ENCODE measurements around the gene RGCC.

RGCC gene

DNA sequence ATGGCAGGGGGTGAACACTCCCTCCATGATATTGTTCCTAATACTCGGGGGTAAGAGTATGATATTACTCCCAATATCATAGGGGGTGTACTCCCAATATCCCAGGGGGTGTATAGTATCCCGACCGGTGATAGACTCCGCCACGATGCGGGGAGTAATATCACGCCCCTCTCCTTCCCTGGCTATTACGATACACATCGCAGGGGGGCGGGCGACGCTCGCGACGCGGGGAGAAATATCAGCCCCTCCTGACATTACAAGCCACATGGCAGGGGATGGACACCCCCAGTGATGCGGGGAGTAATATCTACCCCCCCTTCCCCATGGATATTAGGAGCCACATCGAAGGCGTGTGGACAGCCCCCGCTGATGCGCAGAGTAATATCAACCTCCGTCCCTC is 3.2 kb upstream of the RGCC start:
- DNase-seq, result no peak

DNA sequence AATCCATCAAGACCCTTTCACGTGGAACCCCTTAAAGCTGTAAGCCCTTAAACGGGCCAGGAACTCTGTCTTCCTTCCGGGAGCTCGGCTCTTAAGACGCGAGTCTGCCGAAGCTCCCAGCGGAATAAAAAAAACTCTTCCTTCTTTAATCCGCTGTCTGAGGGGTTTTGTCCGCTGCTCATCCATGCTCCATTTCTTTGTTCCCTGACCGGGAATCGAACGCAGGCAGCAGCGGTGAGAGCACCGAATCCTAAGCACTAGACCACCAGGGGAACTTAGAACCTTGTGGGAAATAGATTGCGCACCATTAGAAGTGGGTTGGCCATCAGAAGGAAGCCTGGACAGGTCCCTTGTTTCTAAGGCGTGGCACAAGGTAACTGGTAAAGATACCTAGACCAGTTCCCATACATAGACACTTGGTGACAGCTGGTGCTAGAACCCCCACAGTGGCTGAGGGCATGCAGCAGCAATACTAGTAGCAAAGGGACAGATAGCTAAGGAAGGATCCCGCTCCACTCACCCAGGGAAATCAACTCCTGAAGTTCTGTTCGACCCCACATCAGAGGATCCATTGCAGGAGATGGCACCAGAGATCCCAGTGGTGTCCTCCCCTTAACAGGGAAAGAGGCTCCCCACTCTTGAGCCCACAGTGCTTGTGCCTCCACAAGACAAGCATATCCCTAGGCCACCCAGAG is 1.5 kb upstream of the RGCC start:
- DNase-seq, result peak; percentile 12

DNA sequence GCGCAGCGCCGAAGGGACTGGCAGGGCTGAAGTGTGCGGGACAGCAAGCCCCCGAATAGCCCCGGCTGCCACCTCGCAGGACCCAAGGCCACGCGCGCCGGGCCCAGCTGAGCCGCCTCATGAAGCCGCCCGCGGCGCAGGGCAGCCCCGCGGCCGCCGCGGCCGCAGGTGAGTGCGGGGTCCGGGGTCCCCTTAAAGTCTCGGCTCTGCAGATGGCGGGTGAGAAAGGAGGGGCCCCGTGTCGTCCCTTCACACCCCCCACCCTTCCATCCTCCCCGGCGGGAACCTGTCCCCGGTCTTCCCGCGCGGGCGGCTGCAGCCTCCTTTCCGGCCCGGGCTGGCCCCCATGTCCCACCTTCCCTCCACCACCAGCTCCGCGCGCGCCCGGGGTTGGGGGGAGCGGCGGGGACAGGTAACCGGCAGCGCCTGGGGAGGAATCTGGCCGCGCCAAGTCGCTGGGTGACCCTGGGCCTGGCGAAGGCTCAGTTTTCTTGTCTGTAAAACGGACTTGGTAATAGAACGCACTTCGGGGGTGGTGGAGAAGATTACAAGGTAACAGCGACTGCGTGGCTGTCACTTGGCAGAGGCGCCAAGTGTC is 338 bp downstream of the RGCC start:
- DNase-seq, result peak; percentile 62

DNA sequence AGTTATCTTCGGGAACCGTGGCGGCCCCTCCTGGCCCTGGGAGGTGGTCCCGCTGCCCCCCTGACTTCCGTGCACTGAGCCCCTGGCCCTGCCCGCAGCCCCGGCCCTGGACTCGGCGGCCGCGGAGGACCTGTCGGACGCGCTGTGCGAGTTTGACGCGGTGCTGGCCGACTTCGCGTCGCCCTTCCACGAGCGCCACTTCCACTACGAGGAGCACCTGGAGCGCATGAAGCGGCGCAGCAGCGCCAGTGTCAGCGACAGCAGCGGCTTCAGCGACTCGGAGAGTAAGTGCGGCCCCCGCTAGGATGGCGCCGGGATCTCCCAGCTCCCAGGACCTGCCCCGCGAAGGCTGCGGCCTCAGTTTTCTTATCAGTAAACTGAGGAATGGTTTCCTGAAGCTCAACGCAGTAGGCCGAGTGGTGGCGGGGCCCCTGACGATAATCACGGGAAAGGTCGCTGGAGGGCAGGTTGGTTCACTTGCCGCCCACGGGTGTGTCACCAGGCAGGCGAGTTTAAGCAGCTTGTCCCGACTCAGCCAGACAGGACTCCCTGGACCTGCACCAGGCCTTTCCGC is 924 bp downstream of the RGCC start:
- DNase-seq, result peak; percentile 69

DNA sequence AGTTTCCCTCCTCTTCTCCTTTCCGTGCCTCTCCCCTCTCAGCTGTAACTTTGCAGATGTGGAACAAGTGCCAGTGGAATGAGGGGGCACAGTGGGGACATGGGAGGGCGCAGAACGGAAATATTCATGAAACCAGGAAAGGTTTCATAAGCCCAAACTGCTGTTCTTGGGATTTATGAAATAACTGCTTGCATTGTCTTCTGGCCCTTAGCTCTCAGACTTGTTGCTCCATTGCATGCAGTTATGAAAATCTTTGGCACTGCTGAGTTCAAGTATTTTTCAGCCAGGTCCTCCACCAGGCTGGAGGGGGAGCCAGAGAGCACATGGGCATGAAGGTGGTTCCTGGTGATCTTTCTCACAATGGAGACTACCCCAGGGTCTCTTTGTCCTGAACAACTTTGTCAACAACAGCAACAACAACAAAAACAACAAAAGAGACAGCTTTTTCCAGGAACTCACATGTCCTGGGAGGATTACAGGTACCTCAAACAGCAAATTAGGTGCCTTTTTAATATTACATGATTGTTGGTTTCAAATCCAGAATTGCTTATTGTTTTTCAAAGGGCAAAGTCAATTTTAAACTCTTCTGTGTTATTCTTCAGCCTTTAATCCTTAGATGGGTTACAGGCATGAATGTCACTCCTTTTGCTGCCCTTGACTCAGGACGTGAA is 1.5 kb downstream of the RGCC start:
- peak; percentile 81 for DNase-seq

DNA sequence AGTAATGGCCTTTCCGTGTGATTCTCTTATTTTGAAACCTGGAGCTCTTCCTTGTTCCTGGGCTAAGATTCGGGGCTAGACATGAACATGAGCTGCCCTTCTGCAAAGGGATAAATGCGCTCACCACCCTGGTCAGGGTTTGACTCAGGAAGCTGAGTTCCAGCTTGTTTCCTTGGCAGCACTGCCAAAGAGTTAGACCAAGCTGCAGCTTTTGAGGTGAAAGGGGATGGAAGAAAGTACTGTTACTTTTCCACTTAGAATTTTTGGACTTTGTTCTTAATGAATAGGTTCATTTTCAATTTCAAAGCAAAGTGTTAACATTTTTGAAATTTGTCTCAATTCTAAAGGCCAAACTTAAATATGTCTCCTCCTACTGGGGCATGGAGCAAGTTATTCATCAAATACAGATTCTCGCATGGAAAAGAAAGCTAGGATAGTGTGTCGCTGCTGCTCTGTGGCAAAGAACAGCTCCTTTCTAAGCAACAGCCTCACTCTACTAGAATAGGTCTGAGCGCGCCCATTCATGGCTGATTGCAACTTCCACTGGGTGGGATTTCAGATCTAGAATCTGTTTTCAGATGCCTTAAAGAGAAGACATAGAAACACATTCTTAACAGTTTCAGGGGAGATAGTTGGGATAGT is 2.2 kb downstream of the RGCC start:
- DNase-seq, result peak; percentile 30

DNA sequence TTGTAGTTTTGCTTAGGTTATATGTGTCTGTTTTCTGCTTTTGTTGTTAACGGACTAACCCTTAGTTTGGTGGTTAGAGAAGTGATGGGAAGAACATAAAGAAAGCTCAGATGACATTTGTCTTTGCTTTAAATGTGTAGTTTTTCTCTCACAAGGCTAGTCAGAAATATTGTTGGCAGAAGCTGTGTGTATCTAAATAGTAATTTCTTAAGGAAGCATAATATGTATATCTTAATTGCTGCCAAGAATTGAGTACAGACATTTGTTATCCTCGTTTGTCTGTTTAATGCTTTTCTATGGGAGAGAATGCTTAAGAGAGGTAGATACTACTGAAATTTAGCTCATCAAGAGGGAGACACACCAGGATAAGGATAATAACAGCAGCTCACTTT is 2.7 kb downstream of the RGCC start:
- DNase-seq, result no peak

DNA sequence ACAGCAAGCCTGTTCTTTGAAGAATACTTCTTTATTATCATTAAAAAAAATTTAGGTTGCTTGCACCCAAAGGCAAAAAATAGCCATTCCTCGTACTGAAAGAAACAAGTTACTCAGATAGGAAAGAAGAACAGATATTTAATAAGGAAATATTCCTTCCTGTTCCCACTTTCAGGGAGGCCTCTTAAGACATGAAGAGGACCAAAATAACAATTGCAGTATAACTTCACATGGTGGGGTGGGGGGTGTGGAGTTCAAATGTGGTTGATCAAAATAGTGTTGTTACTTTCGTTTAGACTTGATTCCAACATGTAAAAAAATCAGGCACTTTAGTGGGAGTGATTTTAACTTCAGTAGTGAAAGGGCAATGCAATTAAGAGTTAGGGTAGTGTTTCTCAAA is 3.6 kb downstream of the RGCC start:
- DNase-seq, result no peak

DNA sequence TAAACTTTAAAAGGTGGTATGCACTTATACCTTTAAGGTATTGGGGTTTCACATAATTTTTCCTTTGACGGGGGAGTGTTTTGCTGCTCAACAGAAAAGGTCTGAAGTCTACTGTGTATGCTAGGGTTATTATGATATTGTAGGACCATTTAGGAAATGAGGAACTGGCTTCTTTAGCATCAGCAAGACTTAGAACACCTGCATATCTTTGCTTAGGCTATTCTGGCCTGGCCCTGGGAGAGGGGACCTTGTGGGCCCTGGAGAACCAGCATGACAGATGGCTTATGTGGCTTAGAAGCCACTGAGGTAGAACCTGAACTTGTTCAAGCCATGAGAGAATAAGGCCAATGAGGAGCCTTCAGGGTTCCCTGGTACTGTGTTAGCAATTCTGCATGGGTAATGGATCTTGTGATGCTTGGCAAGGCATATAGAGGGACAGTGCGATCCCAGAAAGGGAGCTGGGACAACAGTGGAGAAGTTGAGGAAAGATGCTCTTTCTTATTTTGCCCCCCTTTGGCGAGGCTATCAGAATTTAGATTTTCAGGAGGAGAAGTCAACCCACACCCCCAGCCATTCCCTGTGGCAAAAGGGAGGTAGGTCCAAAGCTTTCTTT is 4.3 kb downstream of the RGCC start:
- DNase-seq, result no peak

DNA sequence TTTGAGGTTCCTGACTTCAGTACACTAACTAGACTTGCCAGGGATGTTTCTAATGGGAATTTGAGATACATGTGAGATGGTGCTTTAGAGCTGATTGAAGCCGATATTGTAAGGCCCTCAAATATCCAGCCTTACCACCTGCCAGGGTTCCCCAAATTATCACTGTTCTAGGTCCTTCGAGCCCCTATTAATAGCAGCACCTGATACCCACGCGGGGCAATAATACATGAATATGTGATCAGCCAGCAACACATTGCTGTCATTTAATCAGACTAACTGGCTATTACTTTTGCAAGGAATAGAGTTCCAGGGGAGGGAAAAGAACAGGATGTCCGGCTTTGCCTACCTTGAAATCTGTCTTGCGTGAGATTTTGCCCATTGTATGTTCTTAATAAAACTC is 5.1 kb downstream of the RGCC start:
- no peak for DNase-seq

DNA sequence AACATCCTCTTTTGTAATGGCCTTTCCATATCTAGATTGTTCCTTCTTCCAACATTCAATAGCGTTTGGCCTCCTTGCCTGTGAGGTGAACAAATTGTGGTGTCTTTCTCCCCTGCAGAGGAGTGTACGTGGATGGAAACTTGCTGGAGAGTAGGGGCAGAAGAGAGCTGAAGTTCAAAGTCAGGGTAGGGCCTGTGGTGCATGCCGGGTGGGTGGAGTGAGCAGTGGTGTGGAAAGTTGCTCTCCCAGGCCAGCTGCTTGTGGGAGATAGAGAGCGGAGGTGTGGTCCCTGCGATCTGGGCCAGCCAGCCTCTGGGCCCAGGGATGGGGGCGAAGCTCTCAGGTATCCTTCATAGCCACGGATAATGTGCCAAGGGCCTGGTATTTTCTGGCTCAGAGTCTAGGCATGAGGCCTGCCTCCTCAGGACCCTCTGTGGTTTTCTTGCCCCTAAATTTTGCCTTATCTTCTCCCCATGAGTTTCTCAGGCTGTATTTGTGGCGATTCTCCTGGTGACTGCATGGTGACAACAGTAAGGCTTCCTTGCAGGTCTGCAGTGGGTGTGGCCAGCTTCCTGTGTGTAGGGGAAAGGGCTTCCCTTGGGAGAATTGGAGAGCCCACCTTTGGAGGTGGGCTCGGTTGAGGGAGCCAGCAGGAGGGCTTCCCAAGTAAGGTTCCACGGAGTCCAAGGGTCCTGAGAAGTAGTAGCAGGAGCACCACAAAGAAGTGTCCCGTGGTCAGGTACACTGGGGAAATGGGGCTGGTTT is 6.7 kb downstream of the RGCC start:
- peak; percentile 49 for DNase-seq

DNA sequence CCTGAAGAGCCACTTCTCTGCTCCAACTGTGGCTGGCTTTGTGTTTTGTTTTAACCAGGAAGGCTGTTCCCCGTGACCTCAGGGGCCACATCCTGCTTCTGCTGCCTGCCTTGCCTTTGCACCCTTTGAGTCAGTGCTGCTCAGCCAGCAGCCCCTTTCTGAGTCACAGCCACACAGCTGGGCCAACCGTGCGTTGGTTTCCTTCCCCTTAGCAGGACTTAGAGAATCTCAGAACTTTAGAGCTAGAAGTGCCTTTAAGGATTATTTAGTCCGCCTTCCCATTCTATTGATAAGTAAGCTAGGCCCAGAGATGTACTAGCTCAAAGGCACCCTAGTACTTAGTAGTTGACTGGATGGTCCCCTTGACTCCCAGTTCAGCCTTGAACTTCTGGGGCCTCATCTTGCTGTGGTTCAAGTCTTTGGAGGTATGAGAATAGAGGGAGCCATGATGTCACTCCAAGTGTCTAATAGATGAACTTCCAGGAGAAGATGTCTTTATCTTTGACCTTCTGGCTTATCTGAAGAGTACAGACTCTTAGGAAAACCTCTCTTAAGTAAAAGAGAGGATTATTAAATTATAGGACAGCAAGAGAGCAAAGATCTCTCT is 8.0 kb downstream of the RGCC start:
- DNase-seq, result peak; percentile 90

DNA sequence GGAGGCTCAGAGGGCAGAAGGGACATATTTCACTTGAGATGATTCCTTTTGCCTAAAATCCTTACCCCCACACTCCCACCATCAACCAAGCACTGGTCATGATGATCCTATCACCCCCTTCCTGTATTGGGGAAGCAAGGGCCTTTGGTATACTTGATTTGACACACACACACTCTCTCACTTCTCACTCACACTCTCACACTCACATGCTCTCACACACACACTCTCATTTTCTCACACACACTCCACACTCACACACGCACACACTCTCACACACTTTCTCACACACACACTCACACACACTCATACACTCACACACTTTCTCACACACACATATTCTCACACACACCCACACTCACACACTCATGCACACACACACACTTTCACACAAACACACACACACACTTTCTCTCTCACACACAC is 8.6 kb downstream of the RGCC start:
- DNase-seq, result peak; percentile 31

DNA sequence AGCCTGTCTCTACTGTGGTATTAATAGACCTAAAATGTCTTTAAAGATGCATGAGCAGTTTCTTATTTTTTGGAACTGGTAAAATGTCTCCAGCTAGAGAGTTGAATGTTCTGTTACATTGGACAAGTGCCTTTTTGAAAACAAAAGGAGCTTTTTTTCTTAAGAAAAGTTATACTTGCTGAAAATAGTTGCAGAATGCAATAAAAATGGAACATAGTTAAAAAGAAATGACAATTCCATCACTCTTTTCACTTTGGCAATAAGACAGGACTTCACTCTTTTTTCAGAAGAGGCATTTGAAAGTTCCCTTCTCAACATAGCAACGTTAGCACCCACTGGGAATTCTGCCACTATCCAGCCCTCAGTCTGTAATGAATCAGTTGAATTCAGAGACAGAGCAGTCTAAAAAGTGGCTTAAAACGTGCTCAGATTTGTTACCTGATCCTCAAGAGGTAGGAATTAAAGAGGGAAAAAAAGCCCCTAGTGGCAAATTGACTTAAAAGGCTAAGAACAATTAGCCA is 10.1 kb downstream of the RGCC start:
- DNase-seq, result no peak

DNA sequence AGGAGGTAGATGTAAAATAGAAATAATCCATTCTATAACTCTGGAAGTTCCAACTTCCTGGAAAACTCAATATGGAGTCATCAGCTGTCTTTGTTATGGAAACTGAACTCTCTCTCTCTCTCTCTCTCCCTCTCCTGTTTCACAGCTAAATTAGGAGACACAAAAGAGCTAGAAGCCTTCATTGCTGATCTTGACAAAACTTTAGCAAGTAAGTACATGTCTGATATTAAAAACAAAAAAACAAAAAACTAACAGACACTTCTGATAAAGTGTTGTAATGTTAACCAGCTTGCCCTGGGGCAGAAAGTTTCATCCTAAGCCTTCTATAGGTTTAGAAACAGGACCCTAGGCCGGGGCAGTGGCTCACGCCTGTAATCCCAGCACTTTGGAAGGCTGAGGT is 11.3 kb downstream of the RGCC start:
- no peak for DNase-seq

DNA sequence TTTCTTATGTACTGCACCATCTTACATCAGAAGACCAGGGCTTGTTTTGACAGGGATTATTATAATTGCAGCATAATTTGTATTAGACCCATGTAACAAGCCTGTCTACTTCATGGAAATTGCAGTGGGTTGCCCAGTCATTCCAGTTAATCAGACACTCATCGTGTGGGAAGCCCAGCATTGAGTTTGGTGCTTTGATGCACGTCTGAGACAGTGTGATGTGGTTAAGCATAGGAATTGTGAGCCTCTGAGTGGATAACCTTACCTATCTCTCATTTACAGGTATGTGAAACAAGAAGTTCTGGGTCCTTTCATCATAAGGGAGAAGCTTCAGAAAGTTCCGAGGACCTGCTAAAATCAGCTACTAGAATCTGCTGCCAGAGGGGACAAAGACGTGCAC is 12.8 kb downstream of the RGCC start:
- DNase-seq, result peak; percentile 50

DNA sequence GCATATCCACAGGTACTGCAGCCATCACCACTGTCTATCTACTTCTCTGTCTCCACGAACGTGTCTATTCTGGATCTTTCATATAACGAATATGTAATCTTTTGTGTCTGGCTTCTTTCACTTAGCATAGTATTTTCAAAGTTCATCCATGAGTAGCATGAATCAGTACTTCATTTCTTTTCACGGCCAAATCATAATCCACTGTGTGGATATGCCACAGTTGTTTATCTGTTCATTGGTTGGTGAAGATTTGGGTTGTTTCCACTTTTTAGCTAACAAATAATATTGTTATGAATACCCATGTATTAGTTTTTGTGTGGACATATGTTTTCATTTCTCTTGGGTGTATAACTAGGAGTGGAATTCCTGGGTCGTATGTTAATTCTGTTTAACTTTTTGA is 14.4 kb downstream of the RGCC start:
- DNase-seq, result no peak

DNA sequence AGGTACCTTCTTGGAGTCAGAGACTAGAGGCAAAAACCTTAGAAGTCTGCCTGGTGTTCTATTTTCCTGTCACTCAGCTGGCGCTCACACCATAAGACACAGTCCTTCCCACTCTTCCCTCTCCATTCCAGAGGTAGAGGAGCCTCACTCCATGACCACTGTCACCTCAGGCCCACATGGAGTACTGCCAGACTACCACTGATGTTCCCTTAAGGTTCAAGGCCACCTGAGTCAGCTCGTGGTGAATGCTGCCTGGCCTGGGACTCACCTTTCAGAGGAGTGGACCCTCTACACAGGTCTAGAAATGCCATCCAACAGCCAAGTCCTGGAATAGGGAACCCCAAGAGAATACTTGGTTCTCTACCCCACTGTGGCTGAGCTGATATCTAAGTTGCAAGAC is 29.9 kb downstream of the RGCC start:
- no peak for DNase-seq

DNA sequence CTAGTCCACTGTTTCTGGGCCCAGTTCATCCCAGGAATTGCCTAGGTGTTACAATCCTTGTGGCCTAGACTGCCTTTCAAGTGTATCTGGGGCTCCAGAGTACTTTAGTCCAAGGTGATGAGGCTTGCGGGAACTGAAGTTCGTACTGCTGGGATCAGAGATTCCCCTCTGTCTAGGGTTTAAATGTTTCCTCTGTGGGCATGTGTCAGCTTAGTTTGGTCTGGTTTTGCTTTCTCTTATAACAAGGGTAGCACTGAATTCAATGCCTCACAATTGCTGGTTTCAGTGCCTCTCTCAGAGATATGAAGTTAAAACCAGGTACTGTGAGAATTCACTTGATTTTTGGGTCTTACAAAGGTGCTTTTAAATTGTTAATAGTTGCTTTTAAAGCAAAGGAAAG is 30.8 kb downstream of the RGCC start:
- DNase-seq, result no peak

DNA sequence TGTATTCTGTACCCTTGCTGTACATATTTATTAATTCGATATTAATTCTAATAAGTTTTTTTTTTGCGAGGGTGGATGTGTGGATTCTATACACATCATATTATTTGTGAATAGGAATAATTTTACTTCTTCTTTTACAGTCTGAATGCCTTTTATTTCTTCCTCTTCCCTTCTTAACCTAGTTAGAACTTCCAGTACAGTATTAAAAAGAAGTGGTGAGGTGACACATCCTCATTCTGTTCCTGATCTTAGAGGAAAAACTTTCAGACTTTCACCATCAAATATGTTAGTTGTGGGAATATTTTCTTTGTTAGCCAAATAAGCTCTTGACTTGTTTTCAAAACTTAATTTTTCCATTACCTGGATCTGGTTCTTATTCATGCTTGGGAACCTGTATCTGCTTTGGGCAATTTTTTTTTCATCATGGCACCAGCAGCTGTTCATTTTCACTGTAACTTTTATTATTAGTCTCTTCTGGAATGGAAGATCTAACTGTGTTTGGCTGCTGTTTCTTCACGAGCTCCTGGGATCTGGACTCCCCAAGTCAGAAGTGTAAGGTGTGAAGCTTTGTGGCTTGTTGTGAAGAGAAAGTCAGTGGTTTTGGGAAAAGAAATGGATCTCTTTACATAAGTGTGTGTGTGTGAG is 33.1 kb downstream of the RGCC start:
- DNase-seq, result no peak

DNA sequence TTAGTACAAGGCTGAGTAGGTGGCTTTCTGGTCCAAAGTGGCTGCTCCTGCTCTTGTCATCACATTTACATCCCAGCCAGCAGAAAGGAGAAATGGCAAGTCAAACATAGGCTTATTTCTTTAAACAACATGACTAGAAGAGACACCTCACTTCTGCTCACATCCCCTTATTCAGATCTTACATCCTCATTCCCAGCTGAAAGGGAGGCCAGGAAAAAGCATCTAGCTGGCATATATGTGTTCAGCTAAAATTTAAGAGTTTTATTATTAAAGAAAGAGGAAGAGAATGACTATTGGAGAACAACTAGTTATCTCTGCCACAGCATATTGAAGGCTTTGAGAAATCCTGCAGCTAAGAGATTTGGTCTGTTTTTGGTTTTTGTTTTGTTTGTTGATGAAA is 34.1 kb downstream of the RGCC start:
- no peak for DNase-seq
